ENCODE measurements around the gene IRGQ.

- TF ChIP-seq, protein P1, sequence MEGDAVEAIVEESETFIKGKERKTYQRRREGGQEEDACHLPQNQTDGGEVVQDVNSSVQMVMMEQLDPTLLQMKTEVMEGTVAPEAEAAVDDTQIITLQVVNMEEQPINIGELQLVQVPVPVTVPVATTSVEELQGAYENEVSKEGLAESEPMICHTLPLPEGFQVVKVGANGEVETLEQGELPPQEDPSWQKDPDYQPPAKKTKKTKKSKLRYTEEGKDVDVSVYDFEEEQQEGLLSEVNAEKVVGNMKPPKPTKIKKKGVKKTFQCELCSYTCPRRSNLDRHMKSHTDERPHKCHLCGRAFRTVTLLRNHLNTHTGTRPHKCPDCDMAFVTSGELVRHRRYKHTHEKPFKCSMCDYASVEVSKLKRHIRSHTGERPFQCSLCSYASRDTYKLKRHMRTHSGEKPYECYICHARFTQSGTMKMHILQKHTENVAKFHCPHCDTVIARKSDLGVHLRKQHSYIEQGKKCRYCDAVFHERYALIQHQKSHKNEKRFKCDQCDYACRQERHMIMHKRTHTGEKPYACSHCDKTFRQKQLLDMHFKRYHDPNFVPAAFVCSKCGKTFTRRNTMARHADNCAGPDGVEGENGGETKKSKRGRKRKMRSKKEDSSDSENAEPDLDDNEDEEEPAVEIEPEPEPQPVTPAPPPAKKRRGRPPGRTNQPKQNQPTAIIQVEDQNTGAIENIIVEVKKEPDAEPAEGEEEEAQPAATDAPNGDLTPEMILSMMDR (conservative IDR thresholded peaks at IDR 0.05), result no peak
- TF ChIP-seq ZFX (IDR thresholded peaks at IDR 0.05), result no peak
Observed at GRCh38 chr19:43569657-43570056, 26.3 kb downstream of the IRGQ start.
